ENCODE data around the gene L3MBTL4.

Gene L3MBTL4

GRCh38 chr18:5914951-5915350 is 499.8 kb downstream of the L3MBTL4 start:
- Histone ChIP-seq H2BK120ac (ENCODE audit: low read depth, low read length) (no peak overlapping the region), H4K8ac (ENCODE audit: low read length) (no peak overlapping the region)

DNA sequence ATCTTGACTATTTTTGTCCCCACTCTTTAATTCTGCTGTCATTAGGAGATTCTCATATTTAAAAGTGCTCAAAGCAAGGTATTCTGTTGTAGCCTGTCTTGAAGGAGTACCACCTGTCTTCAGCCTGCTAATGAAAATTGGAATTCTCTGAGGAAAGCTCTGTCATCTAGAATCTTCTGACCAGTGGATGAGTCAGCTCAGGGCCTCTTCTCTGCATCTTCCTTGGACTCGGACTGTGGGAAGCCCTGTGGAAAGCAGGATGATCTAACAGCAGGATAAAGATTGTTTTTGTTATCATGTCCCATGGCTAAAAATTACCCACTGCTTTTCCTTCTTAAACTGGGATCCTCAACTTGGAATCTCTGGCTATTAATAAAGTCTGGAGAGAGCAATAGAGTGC is 500.7 kb downstream of the L3MBTL4 start:
- Histone ChIP-seq H3K79me1 (replicated peaks; ENCODE audit: low read length, poor library complexity, severe bottlenecking) (no peaks in the 10 kb centered on the region), H3K4me3 (ENCODE audit: insufficient read depth in 1 of 2, low read depth in 1 of 2, low read length in 2 of 2) (no peak overlapping the region), H3K4me2 (ENCODE audit: low read length, poor library complexity, severe bottlenecking) (no peak overlapping the region), H4K91ac (ENCODE audit: low read length) (no peak overlapping the region), H3K27ac (ENCODE audit: low read length, poor library complexity, severe bottlenecking) (no peak overlapping the region), H3K9ac (ENCODE audit: low read length) (no peak overlapping the region), H2BK120ac (ENCODE audit: low read depth, low read length) (no peak overlapping the region), H3K9me3 (ENCODE audit: control insufficient read depth, low read length) (no peaks in the 10 kb centered on the region), H2BK5ac (ENCODE audit: low read depth, low read length, poor library complexity, severe bottlenecking) (no peak overlapping the region), H2BK15ac (ENCODE audit: low read depth, poor library complexity, severe bottlenecking) (no peak overlapping the region), H2AFZ (ENCODE audit: low read depth, low read length) (no peak overlapping the region), H3K36me3 (ENCODE audit: control insufficient read depth in 1 of 2, insufficient read depth in 2 of 2, low read depth in 1 of 2, low read length in 2 of 2) (no peaks in the 10 kb centered on the region), H2BK12ac (ENCODE audit: low read length in 2 of 2) (no peak overlapping the region), H3K23ac (ENCODE audit: low read length in 2 of 2) (no peak overlapping the region), H3K18ac (ENCODE audit: low read depth in 1 of 2, low read length in 2 of 2) (no peak overlapping the region), H3K14ac (ENCODE audit: low read length in 2 of 2) (no peak overlapping the region), H3K4me1 (ENCODE audit: control insufficient read depth, insufficient read depth, low read depth, low read length) (no peaks in the 10 kb centered on the region), H4K8ac (ENCODE audit: low read length) (no peak overlapping the region), H3K4ac (ENCODE audit: low read depth in 1 of 2, low read length in 2 of 2) (no peak overlapping the region), H3K27me3 (ENCODE audit: control insufficient read depth in 1 of 2, insufficient read depth in 1 of 2, low read length in 2 of 2) (peaks cover 0 to 7% of the 10 kb centered on the region in 2 experiments), H2AK5ac (ENCODE audit: low read length, severe bottlenecking) (no peak overlapping the region)
- no peak for DNase-seq
- WGBS = no CpG with 5 or more reads among the region's 1 CpG

More at GRCh38 chr18:5914951-5915350, 499.8 kb downstream of the L3MBTL4 start:
- Histone ChIP-seq H3K4me2 (ENCODE audit: low read length, poor library complexity, severe bottlenecking) (no peak overlapping the region), H3K4me1 (ENCODE audit: control insufficient read depth, insufficient read depth, low read depth, low read length) (no peaks in the 10 kb centered on the region), H3K23ac (ENCODE audit: low read length in 2 of 2) (no peak overlapping the region), H3K14ac (ENCODE audit: low read length in 2 of 2) (no peak overlapping the region), H3K9ac (ENCODE audit: low read length) (no peak overlapping the region), H3K4ac (ENCODE audit: low read depth in 1 of 2, low read length in 2 of 2) (no peak overlapping the region), H2BK15ac (ENCODE audit: low read depth, poor library complexity, severe bottlenecking) (no peak overlapping the region), H3K79me1 (replicated peaks; ENCODE audit: low read length, poor library complexity, severe bottlenecking) (no peaks in the 10 kb centered on the region), H4K91ac (ENCODE audit: low read length) (no peak overlapping the region), H3K36me3 (ENCODE audit: control insufficient read depth in 1 of 2, insufficient read depth in 2 of 2, low read depth in 1 of 2, low read length in 2 of 2) (no peaks in the 10 kb centered on the region), H3K27ac (ENCODE audit: low read length, poor library complexity, severe bottlenecking) (no peak overlapping the region), H2AFZ (ENCODE audit: low read depth, low read length) (no peak overlapping the region), H2BK5ac (ENCODE audit: low read depth, low read length, poor library complexity, severe bottlenecking) (no peak overlapping the region), H3K9me3 (ENCODE audit: control insufficient read depth, low read length) (no peaks in the 10 kb centered on the region), H3K27me3 (ENCODE audit: control insufficient read depth in 1 of 2, insufficient read depth in 1 of 2, low read length in 2 of 2) (peaks cover 0 to 7% of the 10 kb centered on the region in 2 experiments), H2AK5ac (ENCODE audit: low read length, severe bottlenecking) (no peak overlapping the region), H3K4me3 (ENCODE audit: insufficient read depth in 1 of 2, low read depth in 1 of 2, low read length in 2 of 2) (no peak overlapping the region), H3K18ac (ENCODE audit: low read depth in 1 of 2, low read length in 2 of 2) (no peak overlapping the region), H2BK12ac (ENCODE audit: low read length in 2 of 2) (no peak overlapping the region)
- DNase-seq = no peak
- 91% methylated on average over 5 of the region's 5 CpGs for WGBS

DNA sequence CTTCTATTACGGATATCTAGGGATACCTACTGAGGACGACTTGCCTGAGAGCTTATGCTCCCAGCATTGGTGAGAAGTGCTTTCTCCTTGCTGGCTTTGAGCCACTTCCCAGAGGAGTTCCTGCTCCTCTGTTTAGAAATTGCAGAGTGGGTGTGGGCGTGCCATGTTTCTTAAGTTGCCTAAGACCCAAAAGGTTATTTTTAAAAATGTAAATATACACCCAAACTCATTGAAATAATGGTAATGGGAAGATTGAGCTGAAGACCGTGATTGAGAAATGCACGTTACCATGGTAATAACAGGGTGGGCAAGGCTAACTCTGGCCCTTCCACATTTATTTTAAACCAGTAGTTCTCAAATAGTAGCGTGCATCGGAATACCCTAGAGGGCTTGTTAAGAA is 502.1 kb downstream of the L3MBTL4 start:
- H2AFZ ChIP-seq (ENCODE audit: low read depth, low read length) = no peak overlapping the region
- H3K4me2 ChIP-seq (ENCODE audit: low read length, poor library complexity, severe bottlenecking) = no peak overlapping the region
- no peaks in the 10 kb centered on the region for H3K9me3 ChIP-seq (ENCODE audit: control insufficient read depth, low read length)
- no peak overlapping the region for H3K23ac ChIP-seq (ENCODE audit: low read length in 2 of 2)
- H4K8ac ChIP-seq (ENCODE audit: low read length) = no peak overlapping the region
- H3K4me3 ChIP-seq (ENCODE audit: insufficient read depth in 1 of 2, low read depth in 1 of 2, low read length in 2 of 2) = no peak overlapping the region
- no peak overlapping the region for H2BK5ac ChIP-seq (ENCODE audit: low read depth, low read length, poor library complexity, severe bottlenecking)
- H3K14ac ChIP-seq (ENCODE audit: low read length in 2 of 2) = no peak overlapping the region
- H2BK12ac ChIP-seq (ENCODE audit: low read length in 2 of 2) = no peak overlapping the region
- no peak overlapping the region for H4K91ac ChIP-seq (ENCODE audit: low read length)
- no peaks in the 10 kb centered on the region for H3K79me1 ChIP-seq (replicated peaks; ENCODE audit: low read length, poor library complexity, severe bottlenecking)
- H3K36me3 ChIP-seq (ENCODE audit: control insufficient read depth in 1 of 2, insufficient read depth in 2 of 2, low read depth in 1 of 2, low read length in 2 of 2) = no peaks in the 10 kb centered on the region
- no peak overlapping the region for H2AK5ac ChIP-seq (ENCODE audit: low read length, severe bottlenecking)
- no peak overlapping the region for H3K18ac ChIP-seq (ENCODE audit: low read depth in 1 of 2, low read length in 2 of 2)
- H3K4ac ChIP-seq (ENCODE audit: low read depth in 1 of 2, low read length in 2 of 2) = no peak overlapping the region
- no peak overlapping the region for H2BK15ac ChIP-seq (ENCODE audit: low read depth, poor library complexity, severe bottlenecking)
- H3K9ac ChIP-seq (ENCODE audit: low read length) = no peak overlapping the region
- H2BK120ac ChIP-seq (ENCODE audit: low read depth, low read length) = no peak overlapping the region
- no peak overlapping the region for H3K27ac ChIP-seq (ENCODE audit: low read length, poor library complexity, severe bottlenecking)
- H3K4me1 ChIP-seq (ENCODE audit: control insufficient read depth, insufficient read depth, low read depth, low read length) = no peaks in the 10 kb centered on the region
- DNase-seq = no peak
- H3K27me3 ChIP-seq (ENCODE audit: control insufficient read depth in 1 of 2, insufficient read depth in 1 of 2, low read length in 2 of 2) = peaks cover 0 to 3% of the 10 kb centered on the region in 2 experiments
- 86% methylated on average over 4 of the region's 7 CpGs for WGBS

DNA sequence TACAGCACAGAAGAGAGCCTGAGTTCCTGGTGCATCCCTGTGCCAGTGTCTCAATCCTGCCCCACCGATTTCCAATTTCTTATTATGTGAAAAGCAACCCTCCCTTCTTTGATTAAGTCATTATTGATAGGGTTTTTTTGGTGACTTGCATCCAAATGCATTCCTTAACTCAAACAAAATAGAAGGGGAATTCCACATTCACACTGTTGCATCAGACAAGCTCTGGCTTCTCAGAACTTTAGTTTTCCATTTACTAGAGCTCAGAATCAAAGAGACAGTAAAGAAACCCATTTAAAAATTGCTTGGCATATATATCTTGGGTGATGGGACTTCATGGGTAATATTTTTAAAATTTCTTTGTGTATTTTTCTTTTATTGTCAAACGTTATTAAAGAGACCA is 505.6 kb downstream of the L3MBTL4 start:
- Histone ChIP-seq H3K4ac (ENCODE audit: low read depth in 1 of 2, low read length in 2 of 2) (no peak overlapping the region), H3K27me3 (ENCODE audit: control insufficient read depth in 1 of 2, insufficient read depth in 1 of 2, low read length in 2 of 2) (no peaks in the 10 kb centered on the region), H2AK5ac (ENCODE audit: low read length, severe bottlenecking) (no peak overlapping the region), H3K18ac (ENCODE audit: low read depth in 1 of 2, low read length in 2 of 2) (no peak overlapping the region), H3K23ac (ENCODE audit: low read length in 2 of 2) (no peak overlapping the region), H4K8ac (ENCODE audit: low read length) (no peak overlapping the region), H2BK120ac (ENCODE audit: low read depth, low read length) (no peak overlapping the region), H2BK12ac (ENCODE audit: low read length in 2 of 2) (no peak overlapping the region), H3K4me1 (ENCODE audit: control insufficient read depth, insufficient read depth, low read depth, low read length) (no peaks in the 10 kb centered on the region), H3K36me3 (ENCODE audit: control insufficient read depth in 1 of 2, insufficient read depth in 2 of 2, low read depth in 1 of 2, low read length in 2 of 2) (no peaks in the 10 kb centered on the region), H3K4me3 (ENCODE audit: insufficient read depth in 1 of 2, low read depth in 1 of 2, low read length in 2 of 2) (no peak overlapping the region), H2BK15ac (ENCODE audit: low read depth, poor library complexity, severe bottlenecking) (no peak overlapping the region), H3K14ac (ENCODE audit: low read length in 2 of 2) (no peak overlapping the region), H3K27ac (ENCODE audit: low read length, poor library complexity, severe bottlenecking) (no peak overlapping the region), H3K4me2 (ENCODE audit: low read length, poor library complexity, severe bottlenecking) (no peak overlapping the region), H3K9me3 (ENCODE audit: control insufficient read depth, low read length) (no peaks in the 10 kb centered on the region), H3K79me1 (replicated peaks; ENCODE audit: low read length, poor library complexity, severe bottlenecking) (no peaks in the 10 kb centered on the region), H2AFZ (ENCODE audit: low read depth, low read length) (no peak overlapping the region), H3K9ac (ENCODE audit: low read length) (no peak overlapping the region), H2BK5ac (ENCODE audit: low read depth, low read length, poor library complexity, severe bottlenecking) (no peak overlapping the region), H4K91ac (ENCODE audit: low read length) (no peak overlapping the region)
- no CpG with 5 or more reads among the region's 2 CpGs for WGBS
- DNase-seq = no peak
